ENCODE data around the gene BBS7. TPM values are rescaled to one million over a fixed set of nuclear protein-coding genes. Genes with fewer than 3 reads are reported as not detected.

BBS7 gene
- total and polyA plus RNA-seq, 10 of the 15 experiments (the other 5 are each of a cell fraction or from before 2014, with no cell fraction given), result 5.2 to 15.2 (median 9.0) TPM

DNA sequence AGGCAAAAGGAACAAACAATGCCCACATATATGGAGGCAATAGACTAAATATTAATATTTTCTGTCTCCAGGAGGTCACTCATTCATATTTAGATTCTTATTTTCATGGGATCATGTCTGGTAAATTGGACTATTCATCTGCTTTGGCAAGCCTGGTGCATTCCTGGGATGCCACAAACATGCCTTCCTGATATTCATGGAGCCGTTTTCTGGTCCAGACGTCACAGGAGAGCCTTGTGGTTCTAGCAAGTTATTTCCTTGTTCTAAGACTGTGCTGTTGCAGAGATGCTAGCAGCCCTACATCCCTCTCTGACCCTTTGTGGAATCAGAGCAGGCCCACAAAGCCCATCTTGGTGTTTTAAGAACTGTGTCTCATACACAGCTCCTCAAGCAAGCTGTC, 85.3 kb downstream of the BBS7 start:
- FAIRE-seq (no peak), ATAC-seq (no peak), DNase-seq (ENCODE audit: low read depth, low spot score) (no peak)
- intact Hi-C loops (cut with micrococcal nuclease; ENCODE audit: unreplicated experiment) (no loop called here), in situ Hi-C loops (cut with MboI) (no loop called here)
- H3K36me3 ChIP-seq (ENCODE audit: control insufficient read depth in 2 of 2, insufficient read depth in 2 of 2, low read length in 1 of 2), result no peaks in the 10 kb centered on the region
- SMC1A ChIA-PET (ENCODE audit: uncharacterized antibody, unreplicated experiment), result interaction anchor here (1.3 to 2.0 kb wide), 4 partner anchors 8 to 16 kb away, joined by 3 to 8 read pairs (median 5); no protein-coding TSS in a partner anchor
- no peaks in the 10 kb centered on the region for H3K27me3 ChIP-seq (replicated peaks in 1 of 2; ENCODE audit: control insufficient read depth in 2 of 2, insufficient read depth in 2 of 2, low read length in 1 of 2)
- BruUV-seq (replicated peaks), result no TSS peak
- RAD21 ChIA-PET (ENCODE audit: unreplicated experiment), result no interaction called here
- no peak overlapping the region for H3K9ac ChIP-seq (ENCODE audit: control insufficient read depth, insufficient read depth, low read length)
- no peak overlapping the region for H2AFZ ChIP-seq (ENCODE audit: control insufficient read depth, low read depth, low read length)
- no peak overlapping the region for H3K4me2 ChIP-seq (ENCODE audit: control insufficient read depth, insufficient read depth)
- CTCF ChIA-PET, result interaction anchor here (1.5 kb wide), 1 partner anchor 8 kb away, joined by 7 read pairs; no protein-coding TSS in a partner anchor
- POLR2A ChIA-PET, result interaction anchor here (1.9 kb wide), 1 partner anchor 15 kb away, joined by 6 read pairs; no protein-coding TSS in a partner anchor
- H4K20me1 ChIP-seq (ENCODE audit: control insufficient read depth, insufficient read depth), result no peaks in the 10 kb centered on the region
- peaks cover 18% of the 10 kb centered on the region for H3K4me1 ChIP-seq (ENCODE audit: control insufficient read depth, insufficient read depth, low read length)
- H3K9me3 ChIP-seq (replicated peaks; ENCODE audit: control insufficient read depth, insufficient read depth, low read length), result no peaks in the 10 kb centered on the region; the same call in 2 of the 3 replicates
- 67% methylated on average over 2 of the region's 2 CpGs for WGBS (ENCODE audit: insufficient coverage, insufficient replicate concordance, low lambda C conversion rate, missing lambda C conversion rate)
- H3K4me3 ChIP-seq, result no peak overlapping the region
- no peak overlapping the region for H3K27ac ChIP-seq (ENCODE audit: control insufficient read depth, insufficient read depth)
- no peaks in the 10 kb centered on the region for H3K79me2 ChIP-seq (ENCODE audit: control insufficient read depth, insufficient read depth, low read length)
- TF ChIP-seq, protein P1, sequence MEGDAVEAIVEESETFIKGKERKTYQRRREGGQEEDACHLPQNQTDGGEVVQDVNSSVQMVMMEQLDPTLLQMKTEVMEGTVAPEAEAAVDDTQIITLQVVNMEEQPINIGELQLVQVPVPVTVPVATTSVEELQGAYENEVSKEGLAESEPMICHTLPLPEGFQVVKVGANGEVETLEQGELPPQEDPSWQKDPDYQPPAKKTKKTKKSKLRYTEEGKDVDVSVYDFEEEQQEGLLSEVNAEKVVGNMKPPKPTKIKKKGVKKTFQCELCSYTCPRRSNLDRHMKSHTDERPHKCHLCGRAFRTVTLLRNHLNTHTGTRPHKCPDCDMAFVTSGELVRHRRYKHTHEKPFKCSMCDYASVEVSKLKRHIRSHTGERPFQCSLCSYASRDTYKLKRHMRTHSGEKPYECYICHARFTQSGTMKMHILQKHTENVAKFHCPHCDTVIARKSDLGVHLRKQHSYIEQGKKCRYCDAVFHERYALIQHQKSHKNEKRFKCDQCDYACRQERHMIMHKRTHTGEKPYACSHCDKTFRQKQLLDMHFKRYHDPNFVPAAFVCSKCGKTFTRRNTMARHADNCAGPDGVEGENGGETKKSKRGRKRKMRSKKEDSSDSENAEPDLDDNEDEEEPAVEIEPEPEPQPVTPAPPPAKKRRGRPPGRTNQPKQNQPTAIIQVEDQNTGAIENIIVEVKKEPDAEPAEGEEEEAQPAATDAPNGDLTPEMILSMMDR (IDR thresholded peaks at IDR 0.05 in 2 of 3, conservative IDR thresholded peaks at IDR 0.05 in 1 of 3; ENCODE audit: control insufficient read depth in 2 of 3, extremely low read depth in 1 of 3, insufficient read depth in 1 of 3, low read depth in 3 of 3, low read length in 3 of 3), result no peak
- TF ChIP-seq MEF2A (IDR thresholded peaks at IDR 0.05; ENCODE audit: insufficient read depth, low read depth, low read length) (no peak), EED (IDR thresholded peaks at IDR 0.05; ENCODE audit: low read depth) (no peak), ZNF274 (IDR thresholded peaks at IDR 0.05; ENCODE audit: insufficient read depth, insufficient read length) (no peak), NR2C1 (IDR thresholded peaks at IDR 0.05) (no peak), POLR2AphosphoS2 (IDR thresholded peaks at IDR 0.05; ENCODE audit: low read depth, low read length) (no peak), TARDBP (IDR thresholded peaks at IDR 0.05; ENCODE audit: borderline replicate concordance) (no peak), POLR2A (IDR thresholded peaks at IDR 0.05; ENCODE audit: low read depth, low read length) (no peak), TCF7 (IDR thresholded peaks at IDR 0.05; ENCODE audit: borderline replicate concordance) (no peak), SUPT20H (IDR thresholded peaks at IDR 0.05; ENCODE audit: borderline replicate concordance, control insufficient read depth, low read depth, low read length) (no peak), STAT1 (conservative IDR thresholded peaks at IDR 0.05) (no peak), HDAC6 (IDR thresholded peaks at IDR 0.05; ENCODE audit: unreplicated experiment) (no peak)
- TF ChIP-seq, protein P2, sequence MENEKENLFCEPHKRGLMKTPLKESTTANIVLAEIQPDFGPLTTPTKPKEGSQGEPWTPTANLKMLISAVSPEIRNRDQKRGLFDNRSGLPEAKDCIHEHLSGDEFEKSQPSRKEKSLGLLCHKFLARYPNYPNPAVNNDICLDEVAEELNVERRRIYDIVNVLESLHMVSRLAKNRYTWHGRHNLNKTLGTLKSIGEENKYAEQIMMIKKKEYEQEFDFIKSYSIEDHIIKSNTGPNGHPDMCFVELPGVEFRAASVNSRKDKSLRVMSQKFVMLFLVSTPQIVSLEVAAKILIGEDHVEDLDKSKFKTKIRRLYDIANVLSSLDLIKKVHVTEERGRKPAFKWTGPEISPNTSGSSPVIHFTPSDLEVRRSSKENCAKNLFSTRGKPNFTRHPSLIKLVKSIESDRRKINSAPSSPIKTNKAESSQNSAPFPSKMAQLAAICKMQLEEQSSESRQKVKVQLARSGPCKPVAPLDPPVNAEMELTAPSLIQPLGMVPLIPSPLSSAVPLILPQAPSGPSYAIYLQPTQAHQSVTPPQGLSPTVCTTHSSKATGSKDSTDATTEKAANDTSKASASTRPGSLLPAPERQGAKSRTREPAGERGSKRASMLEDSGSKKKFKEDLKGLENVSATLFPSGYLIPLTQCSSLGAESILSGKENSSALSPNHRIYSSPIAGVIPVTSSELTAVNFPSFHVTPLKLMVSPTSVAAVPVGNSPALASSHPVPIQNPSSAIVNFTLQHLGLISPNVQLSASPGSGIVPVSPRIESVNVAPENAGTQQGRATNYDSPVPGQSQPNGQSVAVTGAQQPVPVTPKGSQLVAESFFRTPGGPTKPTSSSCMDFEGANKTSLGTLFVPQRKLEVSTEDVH (IDR thresholded peaks at IDR 0.05; ENCODE audit: low read depth, partially characterized antibody), result no peak
- TF ChIP-seq, protein P3, sequence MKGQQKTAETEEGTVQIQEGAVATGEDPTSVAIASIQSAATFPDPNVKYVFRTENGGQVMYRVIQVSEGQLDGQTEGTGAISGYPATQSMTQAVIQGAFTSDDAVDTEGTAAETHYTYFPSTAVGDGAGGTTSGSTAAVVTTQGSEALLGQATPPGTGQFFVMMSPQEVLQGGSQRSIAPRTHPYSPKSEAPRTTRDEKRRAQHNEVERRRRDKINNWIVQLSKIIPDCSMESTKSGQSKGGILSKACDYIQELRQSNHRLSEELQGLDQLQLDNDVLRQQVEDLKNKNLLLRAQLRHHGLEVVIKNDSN (IDR thresholded peaks at IDR 0.05; ENCODE audit: borderline replicate concordance, extremely low read length, insufficient read depth, low read depth, low read length), result no peak
- TF ChIP-seq, protein P4, sequence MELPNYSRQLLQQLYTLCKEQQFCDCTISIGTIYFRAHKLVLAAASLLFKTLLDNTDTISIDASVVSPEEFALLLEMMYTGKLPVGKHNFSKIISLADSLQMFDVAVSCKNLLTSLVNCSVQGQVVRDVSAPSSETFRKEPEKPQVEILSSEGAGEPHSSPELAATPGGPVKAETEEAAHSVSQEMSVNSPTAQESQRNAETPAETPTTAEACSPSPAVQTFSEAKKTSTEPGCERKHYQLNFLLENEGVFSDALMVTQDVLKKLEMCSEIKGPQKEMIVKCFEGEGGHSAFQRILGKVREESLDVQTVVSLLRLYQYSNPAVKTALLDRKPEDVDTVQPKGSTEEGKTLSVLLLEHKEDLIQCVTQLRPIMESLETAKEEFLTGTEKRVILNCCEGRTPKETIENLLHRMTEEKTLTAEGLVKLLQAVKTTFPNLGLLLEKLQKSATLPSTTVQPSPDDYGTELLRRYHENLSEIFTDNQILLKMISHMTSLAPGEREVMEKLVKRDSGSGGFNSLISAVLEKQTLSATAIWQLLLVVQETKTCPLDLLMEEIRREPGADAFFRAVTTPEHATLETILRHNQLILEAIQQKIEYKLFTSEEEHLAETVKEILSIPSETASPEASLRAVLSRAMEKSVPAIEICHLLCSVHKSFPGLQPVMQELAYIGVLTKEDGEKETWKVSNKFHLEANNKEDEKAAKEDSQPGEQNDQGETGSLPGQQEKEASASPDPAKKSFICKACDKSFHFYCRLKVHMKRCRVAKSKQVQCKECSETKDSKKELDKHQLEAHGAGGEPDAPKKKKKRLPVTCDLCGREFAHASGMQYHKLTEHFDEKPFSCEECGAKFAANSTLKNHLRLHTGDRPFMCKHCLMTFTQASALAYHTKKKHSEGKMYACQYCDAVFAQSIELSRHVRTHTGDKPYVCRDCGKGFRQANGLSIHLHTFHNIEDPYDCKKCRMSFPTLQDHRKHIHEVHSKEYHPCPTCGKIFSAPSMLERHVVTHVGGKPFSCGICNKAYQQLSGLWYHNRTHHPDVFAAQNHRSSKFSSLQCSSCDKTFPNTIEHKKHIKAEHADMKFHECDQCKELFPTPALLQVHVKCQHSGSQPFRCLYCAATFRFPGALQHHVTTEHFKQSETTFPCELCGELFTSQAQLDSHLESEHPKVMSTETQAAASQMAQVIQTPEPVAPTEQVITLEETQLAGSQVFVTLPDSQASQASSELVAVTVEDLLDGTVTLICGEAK (IDR thresholded peaks at IDR 0.05; ENCODE audit: borderline replicate concordance), result no peak
